ENCODE measurements around the gene UNC5C.

UNC5C gene

GRCh38 chr4:95388911-95389310, 159.9 kb downstream of the UNC5C start:
- DNase-seq: no peak

GRCh38 chr4:95387719-95388118, 161.1 kb downstream of the UNC5C start:
- DNase-seq: no peak

GRCh38 chr4:95386410-95386809, 162.4 kb downstream of the UNC5C start:
- DNase-seq: no peak

- DNase-seq: no peak
Observed at GRCh38 chr4:95381843-95382580, 166.8 kb downstream of the UNC5C start.

GRCh38 chr4:95379633-95380032, 169.1 kb downstream of the UNC5C start:
- DNase-seq: no peak

- no peak for DNase-seq
Observed at GRCh38 chr4:95377366-95377900, 171.3 kb downstream of the UNC5C start.

GRCh38 chr4:95371476-95372224, 177.1 kb downstream of the UNC5C start:
- DNase-seq: no peak

- no peak for DNase-seq
Observed at GRCh38 chr4:95367824-95368223, 180.9 kb downstream of the UNC5C start.

- DNase-seq: no peak
Observed at GRCh38 chr4:95363966-95364365, 184.8 kb downstream of the UNC5C start.

- no peak for DNase-seq
Observed at GRCh38 chr4:95363559-95363925, 185.2 kb downstream of the UNC5C start.

GRCh38 chr4:95362906-95363558, 185.7 kb downstream of the UNC5C start:
- DNase-seq: no peak

GRCh38 chr4:95362066-95362465, 186.7 kb downstream of the UNC5C start:
- DNase-seq: no peak

GRCh38 chr4:95361696-95361965, 187.1 kb downstream of the UNC5C start:
- no peak for DNase-seq

GRCh38 chr4:95360906-95361695, 187.7 kb downstream of the UNC5C start:
- no peak for DNase-seq

GRCh38 chr4:95360256-95360903, 188.4 kb downstream of the UNC5C start:
- DNase-seq: no peak

- no peak for DNase-seq
Observed at GRCh38 chr4:95358421-95358820, 190.4 kb downstream of the UNC5C start.

GRCh38 chr4:95355021-95355420, 193.8 kb downstream of the UNC5C start:
- no peak for DNase-seq

- no peak for DNase-seq
Observed at GRCh38 chr4:95348418-95348817, 200.4 kb downstream of the UNC5C start.

- DNase-seq: no peak
Observed at GRCh38 chr4:95343235-95343634, 205.5 kb downstream of the UNC5C start.

GRCh38 chr4:95340191-95340590, 208.6 kb downstream of the UNC5C start:
- DNase-seq: no peak

- no peak for DNase-seq
Observed at GRCh38 chr4:95325665-95326064, 223.1 kb downstream of the UNC5C start.

GRCh38 chr4:95319169-95319568, 229.6 kb downstream of the UNC5C start:
- no peak for DNase-seq

GRCh38 chr4:95318483-95318882, 230.3 kb downstream of the UNC5C start:
- DNase-seq: no peak
